Stimulated activated CD8-positive, alpha-beta memory T cell treated with anti-CD3 and anti-CD28 coated beads, Interleukin-7, amount 100 ng/mL, for 48 hours (primary cell): ENCODE measurements around the gene RNF214.
"Not testable (repeated sequence)": the region's sequence is repeated elsewhere in the genome, so short reads cannot be mapped to it uniquely, and the experiment has no call there.

ENCODE experiments used
- DNase-seq, 2 donors: peaks; one replicate each; pipeline ENCODE4 v3.0.0-alpha.2; 2020; ENCODE audit warnings: low read depth in 1 of 2; ENCODE audit errors: extremely low read depth in 1 of 2

Gene RNF214

GRCh38 chr11:117313091-117313490, 80.6 kb downstream of the RNF214 start:
- DNase-seq, result no peak

GRCh38 chr11:117313828-117314768, 81.6 kb downstream of the RNF214 start:
- DNase-seq, result no peak

- DNase-seq, result no peak
These were observed 82.4 kb downstream of the RNF214 start for GRCh38 chr11:117314840-117315239.

- DNase-seq, result no peak
These were observed 83.1 kb downstream of the RNF214 start for GRCh38 chr11:117315285-117316196.

GRCh38 chr11:117316197-117316961, 83.9 kb downstream of the RNF214 start, which contains the start of gene BACE1:
Gene BACE1 (minus strand): TSS chr11:117316256. CDS start chr11:117315795, 461 bp downstream.
- no peak for DNase-seq

- DNase-seq, result no peak
These were observed 86.3 kb downstream of the RNF214 start for GRCh38 chr11:117318738-117319137.

- no peak for DNase-seq
These were observed 86.9 kb downstream of the RNF214 start for GRCh38 chr11:117319214-117319840.

GRCh38 chr11:117327255-117327566, 94.7 kb downstream of the RNF214 start:
- not testable (repeated sequence) for DNase-seq

- peak; percentile 84 to 95 for DNase-seq
These were observed 95.3 kb downstream of the RNF214 start, which contains the start of gene CEP164 for GRCh38 chr11:117327567-117328374. Gene CEP164 (plus strand): TSS chr11:117327854. CDS start chr11:117338587, 10,733 bp downstream.

- no peak for DNase-seq
These were observed 96.0 kb downstream of the RNF214 start for GRCh38 chr11:117328375-117329010.

GRCh38 chr11:117332843-117333242, 100.4 kb downstream of the RNF214 start:
- no peak for DNase-seq

- no peak for DNase-seq
These were observed 101.4 kb downstream of the RNF214 start for GRCh38 chr11:117333917-117334316.

- no peak for DNase-seq
These were observed 102.4 kb downstream of the RNF214 start for GRCh38 chr11:117334896-117335295.

GRCh38 chr11:117335399-117335798, 102.9 kb downstream of the RNF214 start:
- DNase-seq, result no peak
